GM20431 (cell line): ENCODE data around the gene RNF144A.

Source experiments
- in situ Hi-C: fragments of 300-500 bp; cut with MseI, MboI; formaldehyde crosslinking; loops from one replicate; pipeline ENCODE4 v1.15.0; 2020; ENCODE audit warnings: low sequenced_read_pairs; ENCODE audit not compliant: unreplicated experiment

The RNF144A gene

GRCh38 chr2:6944555-6944954, 27.3 kb downstream of the RNF144A start:
- in situ Hi-C loops: no loop called here

GRCh38 chr2:6945087-6945813, 28.0 kb downstream of the RNF144A start:
- in situ Hi-C loops: no loop called here

- in situ Hi-C loops: no loop called here
These were observed 28.6 kb downstream of the RNF144A start for GRCh38 chr2:6945821-6946220.

- in situ Hi-C loops: no loop called here
These were observed 29.5 kb downstream of the RNF144A start for GRCh38 chr2:6946722-6947121.

- in situ Hi-C loops: no loop called here
These were observed 30.9 kb downstream of the RNF144A start for GRCh38 chr2:6947929-6948676.

GRCh38 chr2:6948677-6949351, 31.6 kb downstream of the RNF144A start:
- in situ Hi-C loops: no loop called here

- in situ Hi-C loops: no loop called here
These were observed 33.8 kb downstream of the RNF144A start for GRCh38 chr2:6951046-6951445.

GRCh38 chr2:6952101-6952500, 34.9 kb downstream of the RNF144A start:
- in situ Hi-C loops: no loop called here

GRCh38 chr2:6954586-6954985, 37.4 kb downstream of the RNF144A start:
- in situ Hi-C loops: no loop called here

GRCh38 chr2:6955511-6956136, 38.4 kb downstream of the RNF144A start:
- in situ Hi-C loops: no loop called here

- in situ Hi-C loops: no loop called here
These were observed 39.4 kb downstream of the RNF144A start for GRCh38 chr2:6956566-6956965.

GRCh38 chr2:6957031-6957714, 40.0 kb downstream of the RNF144A start:
- in situ Hi-C loops: no loop called here

GRCh38 chr2:6957910-6958615, 40.9 kb downstream of the RNF144A start:
- in situ Hi-C loops: no loop called here

GRCh38 chr2:6958616-6959235, 41.5 kb downstream of the RNF144A start:
- in situ Hi-C loops: no loop called here

- in situ Hi-C loops: no loop called here
These were observed 42.5 kb downstream of the RNF144A start for GRCh38 chr2:6959751-6960150.

GRCh38 chr2:6960659-6961058, 43.4 kb downstream of the RNF144A start:
- in situ Hi-C loops: no loop called here

- in situ Hi-C loops: no loop called here
These were observed 46.5 kb downstream of the RNF144A start for GRCh38 chr2:6963727-6964126.

GRCh38 chr2:6965071-6965795, 48.0 kb downstream of the RNF144A start:
- in situ Hi-C loops: no loop called here
